PC-9 (cell line): Measurements from ENCODE around the gene PLEKHA6.

ENCODE experiments used
- EZH2 ChIP-seq: fragments of 200-600 bp; sonication (generic); IDR thresholded peaks from 2 replicates; pipeline ENCODE4 v1.8.0; 2017; ENCODE audit warnings: antibody characterized with exemption, low read depth
- TF ChIP-seq, protein P1 (sequence below): fragments of 200-600 bp; sonication (generic); conservative IDR thresholded peaks from 2 replicates; pipeline ENCODE4 v1.6.1; 2017; ENCODE audit warnings: mixed run types, antibody characterized with exemption, mild to moderate bottlenecking, moderate library complexity

DNA sequence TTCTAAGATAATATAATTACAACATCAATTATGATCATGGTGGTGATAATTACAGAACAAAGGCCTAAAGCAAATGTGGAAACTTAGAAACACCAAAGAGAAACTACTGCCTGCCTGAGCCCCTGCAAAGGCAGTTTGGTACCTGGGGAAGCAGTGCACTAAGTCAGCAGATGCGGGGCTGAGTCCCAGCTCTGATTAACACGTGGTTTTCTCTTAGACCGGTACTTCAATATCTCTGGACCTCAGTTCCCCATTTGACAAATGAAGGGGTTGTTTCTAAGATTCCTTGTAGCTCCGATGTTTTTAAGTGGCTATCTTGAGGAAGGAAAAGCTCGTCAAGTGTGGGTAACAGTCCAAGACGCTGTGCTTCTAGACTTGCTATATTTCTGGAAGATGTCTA is 16.7 kb upstream of the PLEKHA6 start:
- TF ChIP-seq, protein P1, sequence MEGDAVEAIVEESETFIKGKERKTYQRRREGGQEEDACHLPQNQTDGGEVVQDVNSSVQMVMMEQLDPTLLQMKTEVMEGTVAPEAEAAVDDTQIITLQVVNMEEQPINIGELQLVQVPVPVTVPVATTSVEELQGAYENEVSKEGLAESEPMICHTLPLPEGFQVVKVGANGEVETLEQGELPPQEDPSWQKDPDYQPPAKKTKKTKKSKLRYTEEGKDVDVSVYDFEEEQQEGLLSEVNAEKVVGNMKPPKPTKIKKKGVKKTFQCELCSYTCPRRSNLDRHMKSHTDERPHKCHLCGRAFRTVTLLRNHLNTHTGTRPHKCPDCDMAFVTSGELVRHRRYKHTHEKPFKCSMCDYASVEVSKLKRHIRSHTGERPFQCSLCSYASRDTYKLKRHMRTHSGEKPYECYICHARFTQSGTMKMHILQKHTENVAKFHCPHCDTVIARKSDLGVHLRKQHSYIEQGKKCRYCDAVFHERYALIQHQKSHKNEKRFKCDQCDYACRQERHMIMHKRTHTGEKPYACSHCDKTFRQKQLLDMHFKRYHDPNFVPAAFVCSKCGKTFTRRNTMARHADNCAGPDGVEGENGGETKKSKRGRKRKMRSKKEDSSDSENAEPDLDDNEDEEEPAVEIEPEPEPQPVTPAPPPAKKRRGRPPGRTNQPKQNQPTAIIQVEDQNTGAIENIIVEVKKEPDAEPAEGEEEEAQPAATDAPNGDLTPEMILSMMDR: no peak
- TF ChIP-seq EZH2: no peak
